GM21825 (cell line): ENCODE results near the gene AGK.
"Not testable (repeated sequence)": the region's sequence is repeated elsewhere in the genome, so short reads cannot be mapped to it uniquely, and the experiment has no call there.

Source experiments
- ATAC-seq: cut with Tn5 transposase; IDR thresholded peaks from one replicate; pipeline ENCODE4 v1.9.1; 2021; ENCODE audit warnings: mild to moderate bottlenecking, moderate library complexity; ENCODE audit not compliant: unreplicated experiment

AGK gene

DNA sequence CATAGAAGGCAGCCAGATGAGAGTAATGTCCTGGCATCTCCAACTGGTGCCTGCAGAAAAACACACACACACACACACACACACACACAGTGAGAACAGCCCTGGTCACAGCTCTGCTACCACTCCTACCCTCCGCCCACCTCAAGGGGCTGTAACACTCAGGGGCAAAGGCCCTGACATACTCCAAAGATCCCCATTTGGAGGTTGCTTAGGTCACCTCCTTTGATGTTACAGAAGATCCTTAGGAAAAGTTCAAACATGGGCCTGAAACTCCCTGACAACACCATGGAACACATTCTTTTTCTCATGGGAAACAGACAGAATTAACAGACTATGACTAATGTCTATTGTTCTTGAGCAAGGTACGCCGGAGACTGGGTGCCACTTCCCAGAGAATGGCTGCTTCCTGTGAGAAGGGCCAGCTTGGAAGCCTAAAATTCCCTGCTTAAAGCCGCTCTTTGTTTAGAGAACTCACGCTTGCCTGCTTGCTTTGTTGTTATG is 123.0 kb downstream of the AGK start:
- ATAC-seq: no peak

DNA sequence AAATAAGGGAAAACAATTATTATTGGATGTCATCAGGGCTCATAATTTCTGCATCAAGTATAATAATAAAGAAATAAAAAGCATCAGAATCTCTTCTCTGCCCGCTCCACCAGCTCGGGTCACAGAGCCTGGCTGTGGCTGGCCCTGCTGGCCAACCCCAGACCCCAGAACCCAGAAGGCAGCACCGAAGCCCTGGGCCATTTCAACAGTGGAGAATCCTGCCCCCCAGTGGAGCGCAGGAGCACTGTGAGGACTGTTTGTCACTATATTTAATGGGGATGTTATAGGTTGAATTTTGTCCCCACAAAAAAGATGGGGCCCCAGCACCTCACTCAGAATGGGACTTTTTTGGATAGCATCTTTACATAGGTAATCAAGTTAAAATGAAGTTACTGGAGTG is 123.5 kb downstream of the AGK start:
- no peak for ATAC-seq

DNA sequence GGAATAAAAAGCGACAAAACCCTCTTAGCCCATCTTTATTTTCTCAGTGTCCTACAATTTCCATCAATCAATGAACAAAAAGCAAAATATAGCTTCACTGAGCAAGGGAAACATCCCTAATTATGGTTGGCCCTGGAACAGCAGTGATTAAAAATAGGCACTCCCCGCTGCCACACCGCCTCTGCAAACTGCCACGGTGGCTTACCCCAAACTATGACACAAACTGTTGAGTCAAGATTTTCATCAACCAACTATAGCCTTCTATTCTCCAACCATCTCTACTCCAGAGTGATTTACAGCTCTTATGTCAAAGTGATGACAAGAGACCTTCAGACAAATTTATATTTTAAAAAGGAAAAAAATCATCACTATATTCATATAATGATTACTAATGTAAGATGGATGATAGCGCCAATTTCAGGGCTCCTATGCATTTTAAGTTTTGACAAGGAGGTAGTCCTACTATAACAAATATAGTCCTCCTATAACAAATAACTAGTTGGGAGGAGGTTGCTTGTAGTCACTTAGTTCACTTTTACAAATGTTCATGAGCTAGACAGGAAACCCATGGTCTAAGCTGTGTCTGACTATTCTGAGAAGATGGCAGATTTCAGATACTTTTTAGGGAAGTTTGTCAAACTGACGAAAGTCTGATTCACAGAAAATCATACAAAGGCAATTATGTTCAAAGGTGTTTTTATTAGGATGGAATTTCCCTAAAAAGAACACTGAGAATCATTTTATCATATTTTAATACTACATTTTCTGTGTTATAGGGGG is 124.4 kb downstream of the AGK start:
- no peak for ATAC-seq

DNA sequence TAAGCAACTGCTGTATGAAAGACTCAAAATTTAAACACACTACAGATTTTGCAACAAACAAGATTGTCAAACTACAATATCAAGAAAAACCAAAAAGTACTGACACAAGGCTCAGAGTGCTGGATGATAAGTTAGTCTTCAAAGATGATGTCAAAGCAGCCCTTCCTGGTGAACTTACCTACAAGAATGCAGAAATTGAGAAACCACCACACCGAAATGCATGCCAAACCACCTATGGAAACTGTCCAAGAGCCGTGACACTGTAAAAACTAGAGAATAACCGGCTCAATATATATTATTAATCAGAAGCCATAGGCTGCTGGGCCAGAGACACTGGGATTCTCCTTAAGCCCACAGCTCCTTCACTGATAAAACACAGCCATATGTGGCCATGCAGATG is 125.4 kb downstream of the AGK start:
- no peak for ATAC-seq

DNA sequence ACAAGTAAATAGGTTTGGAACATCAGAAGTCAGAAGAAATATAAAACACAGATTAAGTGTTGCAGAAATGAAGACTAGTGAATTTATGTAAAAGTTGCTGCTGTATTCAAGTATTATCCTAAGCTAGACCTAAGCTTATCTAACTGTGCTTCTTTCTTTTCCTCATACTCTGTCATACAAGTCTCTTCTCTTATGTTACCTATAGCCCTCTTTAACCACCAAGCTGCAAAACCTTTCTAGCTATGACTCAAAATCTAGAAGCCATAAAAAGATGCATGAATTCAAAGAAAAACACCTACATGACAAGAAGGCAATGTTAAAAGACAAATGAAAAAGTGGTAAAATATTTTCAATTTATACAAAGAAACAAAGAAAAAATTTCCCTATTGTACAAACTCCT is 127.8 kb downstream of the AGK start:
- ATAC-seq: no peak

DNA sequence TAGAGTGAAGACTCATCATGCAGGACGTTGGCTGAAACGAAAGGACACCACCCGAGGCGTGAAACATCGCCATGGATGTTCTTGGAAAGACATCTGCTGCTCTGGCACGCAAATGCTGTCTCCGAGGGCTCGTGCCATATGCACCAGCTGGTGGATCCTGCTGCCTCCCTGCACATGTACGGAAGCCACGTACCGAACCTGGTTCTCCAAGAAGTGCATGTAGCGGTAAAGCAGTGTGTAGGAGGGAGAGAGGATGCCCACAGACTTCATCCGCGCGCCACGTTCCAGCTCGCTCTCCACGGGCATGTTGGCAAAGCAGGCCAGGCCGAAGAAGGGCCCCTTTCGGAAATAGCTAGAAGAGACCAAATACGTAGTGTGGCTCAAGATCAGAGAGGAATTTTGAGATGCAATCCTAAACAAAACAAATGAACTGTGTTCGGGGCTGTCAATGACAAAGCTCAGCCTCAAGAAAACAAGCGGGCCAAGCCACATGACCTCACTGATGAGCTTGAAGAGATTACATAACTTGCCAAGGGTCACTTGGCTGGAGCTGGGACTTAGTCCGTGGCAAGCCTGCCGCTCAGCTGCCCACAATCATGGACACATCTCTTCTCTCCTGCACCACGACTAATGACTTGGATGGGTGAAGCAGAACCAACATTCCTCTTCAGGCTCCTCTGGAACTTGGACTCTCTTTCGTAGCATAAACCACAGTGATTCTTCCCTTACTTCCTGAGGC is 134.2 kb downstream of the AGK start:
- no peak for ATAC-seq

DNA sequence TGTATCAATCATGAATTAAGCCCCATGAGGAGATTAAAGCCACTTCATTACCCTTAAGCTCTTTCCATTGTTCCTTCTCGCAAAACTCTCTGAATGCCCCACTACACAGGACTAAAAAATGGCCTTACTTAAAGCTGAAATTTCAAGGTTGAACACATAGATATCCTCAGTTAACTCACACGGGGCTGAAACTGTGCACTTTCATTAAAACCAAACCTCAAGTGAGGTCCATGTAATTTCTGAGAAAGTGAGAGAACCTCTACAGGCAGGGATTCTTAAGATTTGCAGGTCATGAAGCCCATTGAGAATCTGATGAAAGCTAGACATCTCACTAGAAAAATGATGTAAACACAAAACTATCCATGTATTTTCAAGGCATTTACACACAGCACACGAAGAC is 134.9 kb downstream of the AGK start:
- ATAC-seq: no peak

DNA sequence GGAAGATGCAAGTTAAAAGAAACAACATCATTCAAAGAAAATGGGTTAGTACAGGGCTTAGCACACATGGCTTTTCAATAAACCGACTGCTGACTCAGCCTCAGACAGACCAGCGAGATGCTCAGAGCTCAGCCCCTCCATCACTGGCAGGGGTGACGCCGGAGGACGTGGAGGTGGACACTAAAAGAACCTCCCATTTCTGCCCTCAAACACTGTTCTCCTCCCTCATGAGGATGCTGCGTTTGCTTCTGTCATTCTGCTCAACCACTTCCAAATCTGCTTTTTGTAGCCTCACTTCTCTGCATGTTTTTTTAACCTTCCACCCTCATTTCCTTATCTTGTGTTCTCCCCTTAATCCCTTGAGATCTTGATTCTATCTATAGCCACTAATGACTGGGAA is 135.5 kb downstream of the AGK start:
- no peak for ATAC-seq

DNA sequence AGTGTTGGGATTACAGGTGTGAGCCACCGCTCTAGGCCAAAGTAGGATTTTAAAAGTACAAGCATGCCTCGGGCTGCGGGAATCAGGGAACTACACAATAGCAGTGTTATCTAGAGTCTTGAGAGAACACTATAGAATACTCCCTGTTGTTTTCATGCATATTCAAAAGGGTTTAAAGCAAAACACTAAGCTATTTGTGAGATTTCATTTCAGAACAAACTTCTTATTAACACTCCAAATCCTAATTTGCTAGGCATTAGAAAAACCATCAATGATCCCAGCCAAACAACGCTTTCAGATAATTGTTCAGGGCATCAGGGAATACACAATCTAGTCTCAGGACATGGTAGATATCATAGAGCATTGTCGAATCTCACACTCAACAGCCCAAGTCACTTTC is 136.8 kb downstream of the AGK start:
- ATAC-seq: no peak

DNA sequence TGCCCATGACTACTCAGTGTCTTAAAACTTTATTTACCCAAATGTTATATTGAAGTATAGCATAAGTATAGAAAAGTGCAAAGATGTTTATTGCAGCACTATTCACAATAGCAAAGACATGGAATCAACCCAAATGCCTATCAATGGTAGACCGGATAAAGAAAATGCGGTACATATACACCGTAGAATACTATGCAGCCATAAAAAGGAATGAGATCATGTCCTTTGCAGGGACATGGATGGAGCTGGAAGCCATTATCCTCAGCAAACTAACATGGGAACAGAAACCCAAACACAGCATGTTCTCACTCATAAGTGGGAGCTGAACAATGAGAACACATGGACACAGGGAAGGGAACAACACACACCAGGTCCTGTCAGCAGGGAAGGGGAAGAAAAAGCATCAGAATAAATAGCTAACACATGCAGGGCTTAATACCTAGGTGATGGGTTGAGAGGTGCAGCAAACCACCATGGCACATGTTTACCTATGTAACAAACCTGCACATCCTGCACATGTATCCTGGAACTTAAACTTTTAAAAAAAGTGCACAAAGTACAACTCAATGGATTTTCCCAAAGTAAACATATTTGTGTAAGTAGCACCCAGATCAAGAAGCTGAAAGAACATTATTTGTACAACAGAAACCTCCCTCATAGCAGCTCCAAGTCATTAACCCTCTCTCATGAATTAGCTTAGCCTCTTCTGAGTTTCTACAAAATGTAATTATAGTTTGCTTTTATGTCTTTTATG is 138.0 kb downstream of the AGK start:
- not testable (repeated sequence) for ATAC-seq

DNA sequence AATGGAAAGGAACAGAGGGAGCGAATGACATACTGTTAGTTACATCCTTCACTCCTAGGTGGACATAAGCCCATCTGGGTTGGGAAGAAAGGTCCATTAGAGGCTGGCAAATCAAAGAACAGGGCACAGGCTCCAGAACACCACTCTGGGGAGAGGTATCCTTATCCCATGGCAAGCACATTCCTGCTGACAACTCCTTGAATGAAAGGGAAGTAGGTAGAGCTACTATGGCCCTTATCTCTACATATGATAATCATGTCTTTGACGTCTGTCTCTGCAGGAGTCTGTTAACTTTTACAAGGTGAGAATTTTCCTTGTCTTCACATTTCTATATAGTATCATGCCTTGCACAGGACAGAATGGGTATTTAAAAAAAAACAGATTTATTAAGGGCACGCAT is 140.3 kb downstream of the AGK start:
- ATAC-seq: no peak

DNA sequence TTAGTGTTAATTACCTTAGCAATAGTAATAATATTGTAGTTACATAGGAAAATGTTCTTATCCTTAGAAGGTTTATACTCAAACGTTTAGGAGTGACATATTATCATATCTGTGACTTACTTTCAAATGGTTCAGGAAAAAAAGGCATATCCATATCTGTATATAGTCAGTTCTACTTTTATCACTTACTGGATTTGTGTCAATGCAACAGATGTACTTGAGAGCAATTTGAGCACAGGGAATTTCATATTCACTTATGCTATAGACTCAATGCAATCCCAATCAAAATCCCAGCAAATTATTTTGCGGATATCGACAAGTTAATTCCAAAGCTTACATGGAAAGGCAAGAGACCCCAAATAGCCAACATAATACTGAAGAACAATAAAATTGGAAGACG is 140.8 kb downstream of the AGK start:
- no peak for ATAC-seq

DNA sequence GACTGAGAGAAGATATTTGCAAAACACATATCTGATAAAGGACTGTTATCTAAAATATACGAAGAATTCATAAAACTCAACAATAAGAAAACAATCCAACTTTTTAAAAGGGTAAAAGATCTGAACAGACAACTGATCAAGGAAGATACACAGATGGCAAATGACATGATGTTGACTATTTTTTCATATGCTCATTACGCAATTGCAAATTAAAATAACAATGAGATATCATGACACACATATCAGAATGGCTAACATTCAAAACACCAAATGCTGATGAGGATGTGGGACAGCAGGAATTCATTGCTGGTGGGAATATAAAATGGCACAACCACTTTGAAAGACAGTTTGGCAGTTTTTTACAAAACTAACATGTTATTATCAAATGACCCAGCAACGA is 141.9 kb downstream of the AGK start:
- no peak for ATAC-seq

DNA sequence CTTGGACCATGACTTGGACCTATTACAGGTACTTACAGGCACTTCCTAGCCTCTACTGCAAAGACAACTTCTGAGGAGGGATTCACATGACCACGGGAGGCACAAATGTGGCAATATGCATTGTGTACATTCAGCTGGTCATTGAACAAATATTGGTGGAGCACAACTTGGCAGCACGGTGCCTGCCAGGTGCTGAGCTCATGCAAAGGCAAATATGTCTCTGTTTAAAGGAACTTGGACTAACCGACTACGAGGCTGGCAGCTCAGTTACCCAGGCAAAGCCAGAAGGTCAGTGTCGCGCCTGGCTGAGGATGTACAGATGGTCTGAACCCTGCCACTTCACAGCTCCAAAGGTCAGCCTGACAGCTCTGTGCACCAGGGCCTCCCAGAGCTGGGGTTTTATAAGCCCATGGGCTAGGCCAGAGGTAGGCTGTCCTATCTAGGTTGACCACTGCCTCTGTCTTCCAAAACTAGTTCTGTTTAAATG is 144.6 kb downstream of the AGK start:
- no peak for ATAC-seq

DNA sequence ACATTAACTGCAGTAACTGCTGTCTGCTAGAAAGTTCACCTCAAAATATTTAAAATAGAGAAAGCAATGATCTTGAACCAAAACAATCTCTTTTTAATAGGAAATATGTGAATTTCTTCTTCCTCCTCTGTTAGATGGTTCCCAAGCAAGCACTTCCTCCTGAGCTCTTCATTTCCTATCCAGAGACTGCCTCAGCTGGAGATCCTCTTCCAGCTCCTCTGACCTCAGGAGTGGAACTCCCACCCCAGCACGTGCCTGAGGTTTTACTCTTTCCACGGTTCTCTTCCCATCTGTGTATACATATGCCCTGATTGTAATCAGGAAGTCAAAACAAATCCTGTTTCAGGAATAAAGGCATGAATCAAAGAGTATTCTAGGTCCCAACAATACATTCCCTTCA is 145.1 kb downstream of the AGK start:
- no peak for ATAC-seq

DNA sequence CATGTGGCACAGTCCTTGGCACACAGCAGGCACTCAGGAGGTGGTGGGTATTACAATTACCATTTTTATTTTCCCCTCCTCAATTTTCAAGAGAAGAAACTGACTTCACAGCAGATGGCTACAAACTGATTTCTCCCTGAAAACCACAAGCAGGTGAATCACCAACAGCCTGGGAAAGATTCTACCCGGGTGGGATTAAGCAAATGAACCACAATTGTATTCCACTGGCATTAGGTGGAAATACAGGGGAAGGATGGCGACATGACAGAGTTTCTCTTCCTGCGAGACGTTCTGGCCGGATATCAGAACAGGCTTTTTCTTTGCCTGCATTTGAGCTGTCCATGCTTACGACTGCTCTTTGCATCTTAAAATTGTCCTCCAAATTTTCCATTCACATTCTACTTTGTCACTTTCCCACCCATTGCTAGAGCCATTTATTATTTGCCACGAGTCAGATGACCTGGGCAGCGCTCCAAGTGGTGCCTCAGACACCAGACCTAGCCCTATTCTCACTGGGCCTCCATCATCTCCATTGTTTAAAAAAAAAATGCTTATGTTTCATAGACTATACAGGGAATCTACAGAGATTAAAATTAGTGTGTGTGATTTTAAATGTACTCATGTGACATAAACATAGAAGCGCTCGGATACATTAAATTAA is 146.1 kb downstream of the AGK start:
- no peak for ATAC-seq

DNA sequence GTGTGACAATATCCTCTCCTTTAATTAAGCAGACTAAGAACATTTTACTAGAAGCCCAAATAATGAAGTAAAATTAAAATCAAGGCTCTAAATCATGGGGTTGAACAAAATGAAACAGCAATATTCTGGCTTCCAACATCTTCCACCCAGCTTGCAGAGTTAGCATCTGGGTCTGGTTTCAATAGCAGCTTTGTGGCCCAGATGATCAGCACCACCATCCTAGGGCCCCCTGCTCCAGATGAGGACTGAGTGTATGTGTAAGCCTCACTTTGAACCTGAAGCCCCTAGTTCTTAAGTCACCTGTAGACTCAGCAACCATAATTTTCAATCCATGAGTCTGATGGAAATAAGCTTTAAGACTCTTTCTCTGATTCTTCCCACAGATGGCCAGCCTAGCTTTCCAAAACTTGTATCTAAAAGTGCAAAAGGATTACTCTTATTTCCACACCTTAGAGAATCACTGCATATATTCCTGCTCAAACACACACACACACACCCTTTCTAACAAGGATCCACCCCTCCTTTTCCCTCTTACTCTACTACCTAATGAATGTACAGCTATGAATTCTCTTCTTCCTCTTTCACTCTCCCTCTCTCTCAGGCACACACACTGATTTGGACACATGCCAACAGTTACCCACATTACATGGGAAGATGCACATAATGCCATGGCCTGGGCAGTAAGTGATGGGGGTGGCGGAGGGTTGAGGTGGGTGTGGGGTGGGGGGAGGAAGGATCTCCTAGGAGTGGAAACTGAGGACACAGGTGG is 147.2 kb downstream of the AGK start:
- no peak for ATAC-seq

DNA sequence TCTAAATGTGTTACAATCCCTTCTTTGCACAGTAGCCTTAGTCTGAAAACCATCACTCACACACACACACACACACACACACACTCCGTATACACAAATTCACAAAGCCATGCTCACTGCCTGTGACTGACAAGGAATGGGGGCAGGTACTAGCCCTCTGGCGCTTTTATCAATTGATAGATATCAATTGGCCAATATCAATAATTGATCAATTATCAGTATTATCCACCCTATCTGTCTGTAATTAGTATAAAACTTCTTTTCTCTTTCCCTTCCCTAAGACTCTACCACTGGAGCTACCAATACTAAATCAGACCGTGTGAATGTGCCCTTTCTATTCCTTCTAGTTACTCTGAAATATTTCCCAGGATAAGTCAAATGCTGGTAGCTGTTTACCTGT is 148.7 kb downstream of the AGK start:
- no peak for ATAC-seq

DNA sequence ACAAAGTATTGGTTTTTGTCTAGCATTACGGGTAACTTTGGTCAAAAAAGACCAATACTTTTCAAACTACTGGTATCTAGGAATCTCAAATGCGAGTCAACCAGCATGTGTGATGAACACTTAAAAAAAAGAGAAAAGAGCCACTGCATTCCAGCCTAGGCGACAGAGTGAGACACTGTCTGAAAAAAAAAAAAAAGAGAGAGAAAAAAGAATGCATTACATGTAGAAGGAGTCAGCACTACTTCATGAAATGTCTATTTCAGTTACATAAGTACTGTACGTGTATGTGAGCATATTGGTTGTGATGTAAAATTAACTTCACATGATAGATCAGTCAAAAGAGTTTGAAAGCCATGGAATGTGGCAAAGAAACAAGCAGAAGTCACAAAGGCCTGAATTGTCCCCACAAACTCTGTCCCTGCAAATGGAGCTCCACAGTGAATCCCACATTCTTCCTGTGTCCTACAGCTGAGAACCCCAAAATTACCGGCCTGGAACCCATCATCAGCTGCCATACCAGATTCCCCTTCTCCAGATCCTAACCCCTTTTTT is 149.2 kb downstream of the AGK start:
- no peak for ATAC-seq

DNA sequence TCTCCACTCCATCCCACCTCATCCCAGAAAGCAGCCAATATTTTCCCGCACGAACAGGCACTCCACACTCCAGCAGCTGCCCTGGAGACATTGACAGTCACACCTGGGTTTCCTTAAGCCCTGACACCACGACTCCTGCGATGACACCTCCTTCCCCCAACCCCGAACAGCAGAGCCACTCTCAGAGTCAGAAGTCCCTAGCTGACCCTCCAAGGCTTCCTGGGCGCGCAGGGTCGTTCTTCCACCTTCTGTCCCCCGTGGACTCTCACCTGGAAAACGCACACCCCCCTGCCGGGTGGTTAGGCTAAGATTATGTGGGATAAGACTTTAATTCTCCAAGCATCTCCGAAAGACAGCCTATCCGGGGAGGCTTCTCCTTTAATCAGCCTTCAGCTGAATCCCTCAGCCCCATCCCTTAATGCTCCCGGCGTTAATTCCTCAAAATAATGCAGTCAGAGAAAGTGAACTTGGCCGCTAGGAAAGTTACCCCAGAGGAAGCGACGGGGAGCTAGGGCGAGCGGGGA is 149.7 kb downstream of the AGK start:
- ATAC-seq: peak; percentile 1
